Measurements from ENCODE around the gene ADGRG2.

Gene ADGRG2

DNA sequence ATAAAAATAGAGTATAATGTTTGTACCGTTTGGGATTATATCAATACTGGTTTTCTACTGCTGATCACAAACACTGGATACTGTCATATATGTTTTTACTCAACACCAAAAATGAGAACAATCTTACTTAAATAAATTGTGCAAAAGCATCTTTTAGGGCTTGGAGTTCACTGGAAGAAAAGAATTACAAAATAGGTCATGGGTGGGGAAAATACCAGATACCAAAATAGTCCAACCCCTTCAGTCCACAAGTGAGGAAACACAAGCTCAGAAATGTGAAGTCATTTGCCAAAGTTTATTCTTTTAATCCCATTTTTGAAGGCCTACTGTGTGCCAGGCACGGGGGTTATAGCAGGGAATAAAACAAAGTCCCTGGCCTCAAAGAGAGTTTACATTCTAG is 64.4 kb downstream of the ADGRG2 start:
- TF ChIP-seq FOXK2 (IDR thresholded peaks at IDR 0.05) (no peak), ARNT (IDR thresholded peaks at IDR 0.05) (no peak), FOXM1 (IDR thresholded peaks at IDR 0.05; ENCODE audit: borderline replicate concordance) (no peak), LEF1 (IDR thresholded peaks at IDR 0.05; ENCODE audit: borderline replicate concordance) (no peak), L3MBTL2 (conservative IDR thresholded peaks at IDR 0.05) (no peak), FOXA1 (IDR thresholded peaks at IDR 0.05) (no peak)
- no peak for DNase-seq (ENCODE audit: extremely low spot score)
- POLR2A ChIA-PET = no interaction called here
- CTCF ChIA-PET = interaction anchor here (0.6 kb wide), 1 partner anchor 681 kb away, joined by 4 read pairs; no protein-coding TSS in a partner anchor

GRCh38 chrX:19049110-19049509 is 73.2 kb downstream of the ADGRG2 start:
- ChIA-PET CTCF (no interaction called here), POLR2A (no interaction called here)
- DNase-seq (ENCODE audit: extremely low spot score) = no peak
- TF ChIP-seq FOXK2 (IDR thresholded peaks at IDR 0.05) (no peak), FOXM1 (IDR thresholded peaks at IDR 0.05; ENCODE audit: borderline replicate concordance) (no peak), BHLHE40 (IDR thresholded peaks at IDR 0.05; ENCODE audit: borderline replicate concordance) (no peak), LEF1 (IDR thresholded peaks at IDR 0.05; ENCODE audit: borderline replicate concordance) (no peak), SP1 (IDR thresholded peaks at IDR 0.05) (no peak), L3MBTL2 (conservative IDR thresholded peaks at IDR 0.05) (no peak), TARDBP (IDR thresholded peaks at IDR 0.05) (no peak), ARNT (IDR thresholded peaks at IDR 0.05) (no peak), SUZ12 (IDR thresholded peaks at IDR 0.05) (no peak), ELF4 (IDR thresholded peaks at IDR 0.05) (no peak), CTBP1 (IDR thresholded peaks at IDR 0.05; ENCODE audit: borderline replicate concordance) (no peak), NFRKB (IDR thresholded peaks at IDR 0.05) (no peak), ZNF384 (IDR thresholded peaks at IDR 0.05) (no peak), FOXA1 (IDR thresholded peaks at IDR 0.05) (no peak), HDGF (IDR thresholded peaks at IDR 0.05; ENCODE audit: borderline replicate concordance) (no peak)
- TF ChIP-seq, protein P1, sequence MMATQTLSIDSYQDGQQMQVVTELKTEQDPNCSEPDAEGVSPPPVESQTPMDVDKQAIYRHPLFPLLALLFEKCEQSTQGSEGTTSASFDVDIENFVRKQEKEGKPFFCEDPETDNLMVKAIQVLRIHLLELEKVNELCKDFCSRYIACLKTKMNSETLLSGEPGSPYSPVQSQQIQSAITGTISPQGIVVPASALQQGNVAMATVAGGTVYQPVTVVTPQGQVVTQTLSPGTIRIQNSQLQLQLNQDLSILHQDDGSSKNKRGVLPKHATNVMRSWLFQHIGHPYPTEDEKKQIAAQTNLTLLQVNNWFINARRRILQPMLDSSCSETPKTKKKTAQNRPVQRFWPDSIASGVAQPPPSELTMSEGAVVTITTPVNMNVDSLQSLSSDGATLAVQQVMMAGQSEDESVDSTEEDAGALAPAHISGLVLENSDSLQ (IDR thresholded peaks at IDR 0.05) = no peak

DNA sequence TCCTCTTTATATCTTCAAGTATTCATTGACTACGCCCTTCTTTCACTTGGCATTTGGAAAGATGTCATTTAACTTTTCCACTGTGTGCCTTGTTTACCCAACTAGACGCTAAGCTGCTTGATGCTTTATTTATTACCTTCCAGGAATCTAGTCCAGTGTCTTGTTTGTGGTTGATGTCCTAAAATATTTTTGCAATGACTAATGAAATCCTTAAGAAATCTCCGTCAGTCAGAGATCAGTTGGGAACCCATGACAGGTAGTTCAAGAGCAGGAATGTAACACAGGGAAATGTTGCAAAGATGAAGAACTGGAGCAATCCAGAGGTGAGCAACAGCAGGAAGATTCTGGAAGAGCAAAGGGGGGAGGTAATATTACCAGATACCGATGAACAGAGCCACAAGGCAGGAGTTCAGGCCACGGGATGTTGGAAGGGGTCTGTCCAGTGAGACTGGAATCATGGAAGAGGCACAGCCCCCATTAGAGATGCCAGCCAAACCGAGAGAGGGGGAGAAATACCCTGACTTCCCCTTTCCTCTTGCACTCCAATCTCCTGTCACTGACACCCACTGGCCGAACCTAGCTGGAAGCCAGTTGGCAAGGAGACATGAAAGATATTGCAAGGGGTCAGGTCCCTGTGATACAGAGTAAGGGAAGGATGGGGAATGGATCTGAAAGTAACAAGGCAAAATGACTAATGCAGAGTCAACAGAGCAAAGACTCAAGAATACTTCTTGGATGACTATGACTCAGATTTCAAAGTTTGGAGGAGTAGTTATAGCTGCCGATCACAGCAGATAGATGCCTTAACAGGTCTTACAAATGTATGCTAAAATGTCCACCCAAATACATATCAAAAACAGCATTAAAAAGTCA is 75.7 kb downstream of the ADGRG2 start:
- CTCF ChIA-PET = no interaction called here
- TF ChIP-seq HDGF (IDR thresholded peaks at IDR 0.05; ENCODE audit: borderline replicate concordance) = no peak
- TF ChIP-seq ZNF384 (IDR thresholded peaks at IDR 0.05) = no peak
- no peak for TF ChIP-seq FOXM1 (IDR thresholded peaks at IDR 0.05; ENCODE audit: borderline replicate concordance)
- TF ChIP-seq TARDBP (IDR thresholded peaks at IDR 0.05) = no peak
- TF ChIP-seq NFRKB (IDR thresholded peaks at IDR 0.05) = no peak
- no peak for TF ChIP-seq LEF1 (IDR thresholded peaks at IDR 0.05; ENCODE audit: borderline replicate concordance)
- no peak for TF ChIP-seq SP1 (IDR thresholded peaks at IDR 0.05)
- no peak for TF ChIP-seq SUZ12 (IDR thresholded peaks at IDR 0.05)
- TF ChIP-seq FOXA1 (IDR thresholded peaks at IDR 0.05) = no peak
- TF ChIP-seq, protein P1 (IDR thresholded peaks at IDR 0.05) = no peak
- no peak for TF ChIP-seq ELF4 (IDR thresholded peaks at IDR 0.05)
- no peak for TF ChIP-seq ARNT (IDR thresholded peaks at IDR 0.05)
- TF ChIP-seq L3MBTL2 (conservative IDR thresholded peaks at IDR 0.05) = no peak
- no peak for TF ChIP-seq BHLHE40 (IDR thresholded peaks at IDR 0.05; ENCODE audit: borderline replicate concordance)
- no peak for TF ChIP-seq FOXK2 (IDR thresholded peaks at IDR 0.05)
- no peak for TF ChIP-seq CTBP1 (IDR thresholded peaks at IDR 0.05; ENCODE audit: borderline replicate concordance)

DNA sequence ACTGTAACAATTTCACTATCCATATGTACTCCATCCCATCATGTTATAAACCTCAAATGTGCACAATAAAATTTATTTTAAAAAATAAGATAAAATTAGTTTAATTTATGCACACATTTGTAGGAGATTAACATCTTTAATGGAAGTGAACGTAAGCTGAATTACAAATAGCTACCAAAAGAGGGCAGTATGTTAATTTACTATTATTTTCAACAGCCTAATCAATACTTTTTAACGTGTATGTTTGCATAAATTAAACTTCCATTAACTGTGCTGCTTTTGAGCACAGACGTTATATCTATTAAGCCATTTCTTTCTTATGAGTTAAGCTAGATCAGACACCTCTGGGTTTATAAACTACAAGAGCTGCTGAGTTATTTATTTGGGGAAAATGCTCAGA is 81.9 kb downstream of the ADGRG2 start:
- no peak for TF ChIP-seq CTBP1 (IDR thresholded peaks at IDR 0.05; ENCODE audit: borderline replicate concordance)
- ChIA-PET POLR2A (no interaction called here), CTCF (interaction anchor here (0.6 to 1.3 kb wide), 5 partner anchors 14 to 293 kb away, joined by 3 to 8 read pairs (median 4); no protein-coding TSS in a partner anchor)
- no peak for DNase-seq (ENCODE audit: extremely low spot score)

More for the DNA sequence above, 75.7 kb downstream of the ADGRG2 start:
- no peak for DNase-seq (ENCODE audit: extremely low spot score)
- POLR2A ChIA-PET = no interaction called here

GRCh38 chrX:19034025-19034424 is 88.2 kb downstream of the ADGRG2 start:
- DNase-seq (ENCODE audit: extremely low spot score) = no peak
- no peak for TF ChIP-seq TARDBP (IDR thresholded peaks at IDR 0.05)
- no peak for TF ChIP-seq L3MBTL2 (conservative IDR thresholded peaks at IDR 0.05)
- TF ChIP-seq, protein P1 (IDR thresholded peaks at IDR 0.05) = no peak
- CTCF ChIA-PET = no interaction called here
- POLR2A ChIA-PET = no interaction called here

- ChIA-PET POLR2A (no interaction called here), CTCF (no interaction called here)
- DNase-seq (ENCODE audit: extremely low spot score) = no peak
- no peak for TF ChIP-seq SP1 (IDR thresholded peaks at IDR 0.05)
- no peak for TF ChIP-seq ARNT (IDR thresholded peaks at IDR 0.05)
- no peak for TF ChIP-seq ZNF384 (IDR thresholded peaks at IDR 0.05)
- no peak for TF ChIP-seq CTBP1 (IDR thresholded peaks at IDR 0.05; ENCODE audit: borderline replicate concordance)
- TF ChIP-seq NFRKB (IDR thresholded peaks at IDR 0.05) = no peak
- no peak for TF ChIP-seq SUZ12 (IDR thresholded peaks at IDR 0.05)
- no peak for TF ChIP-seq ELF4 (IDR thresholded peaks at IDR 0.05)
- no peak for TF ChIP-seq HDGF (IDR thresholded peaks at IDR 0.05; ENCODE audit: borderline replicate concordance)
- TF ChIP-seq TARDBP (IDR thresholded peaks at IDR 0.05) = no peak
- TF ChIP-seq, protein P1 (IDR thresholded peaks at IDR 0.05) = no peak
- TF ChIP-seq BHLHE40 (IDR thresholded peaks at IDR 0.05; ENCODE audit: borderline replicate concordance) = no peak
- no peak for TF ChIP-seq FOXM1 (IDR thresholded peaks at IDR 0.05; ENCODE audit: borderline replicate concordance)
- TF ChIP-seq FOXA1 (IDR thresholded peaks at IDR 0.05) = no peak
- no peak for TF ChIP-seq FOXK2 (IDR thresholded peaks at IDR 0.05)
- TF ChIP-seq LEF1 (IDR thresholded peaks at IDR 0.05; ENCODE audit: borderline replicate concordance) = no peak
- TF ChIP-seq L3MBTL2 (conservative IDR thresholded peaks at IDR 0.05) = no peak
Observed at GRCh38 chrX:19030805-19031204, 91.5 kb downstream of the ADGRG2 start.
